Measurements from ENCODE around the gene ERAL1. TPM values are rescaled to one million over a fixed set of nuclear protein-coding genes. Genes with fewer than 3 reads are reported as not detected.
A peak's percentile ranks its signal among the peaks of the same experiment; 100 is the strongest.

The ERAL1 gene
- total RNA-seq = 10 to 100 TPM; 28.1 to 74.4 (median 47.3) TPM

DNA sequence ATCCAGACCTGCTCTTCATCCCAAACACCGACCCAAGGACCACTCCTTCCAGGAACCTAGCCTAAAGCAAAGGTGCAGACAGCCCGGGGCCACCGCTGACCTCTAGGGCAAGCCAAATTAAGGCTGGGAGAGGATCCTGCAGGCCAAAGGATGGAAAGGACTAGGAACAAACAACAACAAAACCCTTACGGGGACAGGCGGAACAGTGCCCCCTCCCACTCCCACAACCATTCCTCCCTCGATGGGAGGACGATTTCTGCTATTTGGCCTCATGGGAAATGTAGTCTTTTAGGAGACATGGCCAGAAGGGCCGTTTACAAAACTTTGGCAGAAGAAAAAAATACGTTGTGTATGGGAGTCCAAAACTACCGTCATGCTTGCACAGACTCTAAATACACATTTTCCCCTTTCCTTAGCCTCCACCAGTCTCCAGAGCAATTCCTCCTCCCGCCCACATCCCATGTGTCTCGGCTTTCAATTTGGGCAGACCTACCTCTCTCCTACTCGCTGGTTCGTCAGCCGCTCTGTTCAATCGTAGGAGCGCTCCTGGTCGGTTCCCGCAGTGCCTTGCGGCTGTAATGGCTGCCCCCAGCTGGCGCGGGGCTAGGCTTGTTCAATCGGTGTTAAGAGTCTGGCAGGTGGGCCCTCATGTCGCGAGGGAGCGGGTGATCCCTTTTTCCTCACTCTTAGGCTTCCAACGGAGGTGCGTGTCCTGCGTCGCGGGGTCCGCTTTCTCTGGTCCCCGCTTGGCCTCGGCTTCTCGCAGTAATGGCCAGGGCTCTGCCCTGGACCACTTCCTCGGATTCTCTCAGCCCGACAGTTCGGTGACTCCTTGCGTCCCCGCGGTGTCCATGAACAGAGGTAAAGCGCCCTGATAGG lies at the start of gene ERAL1:
Gene ERAL1, plus strand, starts transcription at position 560 of the 879 bp plus-strand sequence. Its CDS starts 19 bp downstream, at position 579.
- no peaks in the 10 kb centered on the region for H3K27me3 ChIP-seq
- DNase-seq = peak; percentile 87
- 1 to 3% methylated on average over 7 to 42 of the region's 42 CpGs for WGBS, 2 donors (ENCODE audit: low coverage in 1 of 2)
- H3K27ac ChIP-seq = peak within 1 kb of the TSS; percentile 76 to 85 (median 81)
- in situ Hi-C loops (cut with MboI; ENCODE audit: low pct_ligation_motif_present in 1 of 4, low pct_unique_long_range_greater_than_20kb in 1 of 4, low sequenced_read_pairs in 3 of 4) (no loop called here), intact Hi-C loops (cut with DNase I; ENCODE audit: low total_unique reads) (no loop called here)
- TF ChIP-seq EP300 (IDR thresholded peaks at IDR 0.05; ENCODE audit: low read depth) (no peak), POLR2AphosphoS5 (IDR thresholded peaks at IDR 0.05) (peak; percentile 70 to 74 (median 70)), POLR2A (IDR thresholded peaks at IDR 0.05) (peak; percentile 73)
- TF ChIP-seq, protein P1, sequence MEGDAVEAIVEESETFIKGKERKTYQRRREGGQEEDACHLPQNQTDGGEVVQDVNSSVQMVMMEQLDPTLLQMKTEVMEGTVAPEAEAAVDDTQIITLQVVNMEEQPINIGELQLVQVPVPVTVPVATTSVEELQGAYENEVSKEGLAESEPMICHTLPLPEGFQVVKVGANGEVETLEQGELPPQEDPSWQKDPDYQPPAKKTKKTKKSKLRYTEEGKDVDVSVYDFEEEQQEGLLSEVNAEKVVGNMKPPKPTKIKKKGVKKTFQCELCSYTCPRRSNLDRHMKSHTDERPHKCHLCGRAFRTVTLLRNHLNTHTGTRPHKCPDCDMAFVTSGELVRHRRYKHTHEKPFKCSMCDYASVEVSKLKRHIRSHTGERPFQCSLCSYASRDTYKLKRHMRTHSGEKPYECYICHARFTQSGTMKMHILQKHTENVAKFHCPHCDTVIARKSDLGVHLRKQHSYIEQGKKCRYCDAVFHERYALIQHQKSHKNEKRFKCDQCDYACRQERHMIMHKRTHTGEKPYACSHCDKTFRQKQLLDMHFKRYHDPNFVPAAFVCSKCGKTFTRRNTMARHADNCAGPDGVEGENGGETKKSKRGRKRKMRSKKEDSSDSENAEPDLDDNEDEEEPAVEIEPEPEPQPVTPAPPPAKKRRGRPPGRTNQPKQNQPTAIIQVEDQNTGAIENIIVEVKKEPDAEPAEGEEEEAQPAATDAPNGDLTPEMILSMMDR (IDR thresholded peaks at IDR 0.05) = no peak
- H3K36me3 ChIP-seq = peaks cover 0 to 13% (median 4%) of the 10 kb centered on the region in 4 donors
- no peaks in the 10 kb centered on the region for H3K9me3 ChIP-seq
- H3K4me3 ChIP-seq = peak within 1 kb of the TSS; percentile 54 to 81 (median 65)
- H3K4me1 ChIP-seq = peaks cover 6 to 13% (median 11%) of the 10 kb centered on the region in 4 donors

DNA sequence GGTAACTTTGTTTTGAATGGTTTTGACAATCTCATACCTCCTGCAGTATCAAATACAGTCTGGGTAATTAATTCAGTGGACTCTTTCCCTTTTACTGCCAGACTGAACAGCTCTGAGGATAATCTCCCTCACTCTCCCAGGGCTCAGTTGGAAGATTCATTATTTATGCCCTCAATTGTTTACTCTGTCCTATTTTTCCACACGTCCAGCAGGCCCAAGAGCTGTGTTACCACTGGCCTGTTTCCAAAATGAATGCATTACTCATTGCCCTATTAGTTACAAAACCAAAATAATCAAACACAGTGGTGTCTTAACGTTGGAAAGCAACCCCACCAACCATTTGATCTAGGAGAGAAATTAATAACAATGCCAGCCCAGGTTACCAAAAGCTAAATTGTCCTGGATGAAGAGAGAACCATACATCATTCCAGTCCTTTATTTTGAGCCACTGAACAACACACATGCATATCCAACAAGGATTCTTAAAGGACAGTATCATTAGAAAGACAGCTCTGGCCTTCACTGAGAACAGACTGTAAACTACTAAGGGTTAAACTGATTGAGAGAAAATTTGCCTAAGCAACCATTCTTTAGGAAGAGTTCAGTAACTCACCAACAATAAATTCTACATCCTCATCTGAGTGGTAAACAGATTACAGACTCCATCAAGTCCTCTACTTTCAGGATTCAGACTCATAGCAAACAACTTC lies 46.7 kb upstream of the ERAL1 start:
- H3K27ac ChIP-seq = peak overlapping the region; percentile 91 to 97 (median 96)
- in situ Hi-C loops (cut with MboI; ENCODE audit: low pct_ligation_motif_present in 1 of 4, low pct_unique_long_range_greater_than_20kb in 1 of 4, low sequenced_read_pairs in 3 of 4) = no loop called here
- H3K27me3 ChIP-seq = no peaks in the 10 kb centered on the region
- 0 to 15% methylated on average over 1 to 2 of the region's 2 CpGs for WGBS, 2 donors (ENCODE audit: low coverage in 1 of 2)
- H3K9me3 ChIP-seq = no peaks in the 10 kb centered on the region
- H3K4me1 ChIP-seq = peaks cover 27 to 56% (median 50%) of the 10 kb centered on the region in 4 donors
- peaks cover 0 to 17% (median 0%) of the 10 kb centered on the region in 4 donors for H3K36me3 ChIP-seq
- DNase-seq = no peak
- H3K4me3 ChIP-seq = peak overlapping the region in 1 of 4 donors; percentile 1
- TF ChIP-seq EP300 (IDR thresholded peaks at IDR 0.05; ENCODE audit: low read depth) (no peak), POLR2AphosphoS5 (IDR thresholded peaks at IDR 0.05) (peak in 2 of 3 donors; percentile 36 to 52), POLR2A (IDR thresholded peaks at IDR 0.05) (no peak)
- TF ChIP-seq, protein P1 (IDR thresholded peaks at IDR 0.05) = no peak
- intact Hi-C loops (cut with DNase I; ENCODE audit: low total_unique reads) = no loop called here

DNA sequence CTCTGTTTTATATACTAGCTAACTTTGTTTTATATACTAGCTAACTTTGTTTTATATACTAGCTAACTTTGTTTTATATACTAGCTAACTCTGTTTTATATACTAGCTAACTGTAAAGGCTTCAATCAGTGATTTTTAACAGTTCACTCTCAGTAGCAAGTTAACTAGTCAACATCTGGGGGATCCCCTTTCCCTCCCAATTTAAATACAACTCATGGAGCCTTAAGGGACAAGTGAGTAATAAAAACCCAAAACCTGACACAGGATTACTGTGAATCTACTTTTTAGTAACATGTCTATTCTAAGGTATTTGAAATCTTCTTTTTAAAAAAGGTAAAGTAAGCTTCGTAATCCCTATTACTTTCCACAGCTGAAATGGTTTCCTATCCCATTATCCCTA lies 44.4 kb upstream of the ERAL1 start:
- Histone ChIP-seq H3K4me1 (peaks cover 27 to 56% (median 50%) of the 10 kb centered on the region in 4 donors), H3K27ac (peak overlapping the region; percentile 91 to 97 (median 96)), H3K4me3 (no peak overlapping the region), H3K36me3 (no peaks in the 10 kb centered on the region), H3K27me3 (no peaks in the 10 kb centered on the region), H3K9me3 (no peaks in the 10 kb centered on the region)
- WGBS, 2 donors (ENCODE audit: low coverage in 1 of 2) = 78 to 87% methylated on average over 1 of the region's 1 CpG
- DNase-seq = no peak
- in situ Hi-C loops (cut with MboI; ENCODE audit: low pct_ligation_motif_present in 1 of 4, low pct_unique_long_range_greater_than_20kb in 1 of 4, low sequenced_read_pairs in 3 of 4) = no loop called here
- TF ChIP-seq POLR2A (IDR thresholded peaks at IDR 0.05) (no peak), EP300 (IDR thresholded peaks at IDR 0.05; ENCODE audit: low read depth) (no peak), POLR2AphosphoS5 (IDR thresholded peaks at IDR 0.05) (no peak)
- TF ChIP-seq, protein P1 (IDR thresholded peaks at IDR 0.05) = no peak
- intact Hi-C loops (cut with DNase I; ENCODE audit: low total_unique reads) = loop anchor here (10.0 kb wide), 1 partner anchor 46 kb away; no protein-coding TSS in a partner anchor

DNA sequence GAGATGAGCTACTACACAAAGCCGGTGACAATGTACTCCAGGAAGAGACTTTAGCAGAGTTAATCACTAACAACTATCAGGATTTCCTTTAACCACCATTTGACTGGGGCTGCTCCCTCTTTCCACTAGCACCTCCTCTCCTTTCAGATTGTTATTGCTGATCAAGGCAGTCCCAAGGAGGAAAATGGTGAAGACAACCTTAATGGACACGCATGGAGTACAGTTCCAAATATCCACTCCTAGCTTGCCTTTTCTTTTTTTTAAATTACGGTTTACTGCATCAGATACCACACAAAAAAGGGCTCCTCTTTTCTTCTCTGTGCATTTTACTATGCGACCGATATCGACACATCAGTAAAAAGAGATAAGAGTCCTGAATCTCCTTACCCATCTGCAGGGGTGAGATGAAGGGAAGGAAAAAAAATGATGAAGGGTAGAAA lies 43.1 kb upstream of the ERAL1 start:
- H3K9me3 ChIP-seq = no peaks in the 10 kb centered on the region
- H3K4me1 ChIP-seq = peaks cover 27 to 52% (median 48%) of the 10 kb centered on the region in 4 donors
- H3K27me3 ChIP-seq = no peaks in the 10 kb centered on the region
- intact Hi-C loops (cut with DNase I; ENCODE audit: low total_unique reads) = loop anchor here (10.0 kb wide), 1 partner anchor 47 kb away; no protein-coding TSS in a partner anchor
- peak overlapping the region; percentile 41 to 99 (median 86) for H3K4me3 ChIP-seq
- TF ChIP-seq EP300 (IDR thresholded peaks at IDR 0.05; ENCODE audit: low read depth) (no peak), POLR2AphosphoS5 (IDR thresholded peaks at IDR 0.05) (peak in 1 of 3 donors; percentile 7)
- 3 to 4% methylated on average over 6 of the region's 6 CpGs for WGBS, 2 donors (ENCODE audit: low coverage in 1 of 2)
- DNase-seq = peak; percentile 21
- in situ Hi-C loops (cut with MboI; ENCODE audit: low pct_ligation_motif_present in 1 of 4, low pct_unique_long_range_greater_than_20kb in 1 of 4, low sequenced_read_pairs in 3 of 4) = no loop called here
- peak overlapping the region; percentile 91 to 97 (median 96) for H3K27ac ChIP-seq
- H3K36me3 ChIP-seq = no peaks in the 10 kb centered on the region

All from transverse colon (tissue), 4 donors.